Urothelium cell line (cell line): ENCODE data around the gene ELF1.

Source experiments
- DNase-seq: peaks from one replicate; pipeline ENCODE4 v3.0.0; 2011; ENCODE audit warnings: low spot score, mixed read lengths
- FAIRE-seq: peaks from 2 replicates; lab custom pipeline; 2011; peaks lifted over from hg19 to GRCh38; lab: Jason Lieb, UNC

The ELF1 gene

GRCh38 chr13:41019011-41019487 lies at the start of gene ELF1:
TSS of gene ELF1 (minus strand) at chr13:41019316. CDS start at chr13:40982054, 37,262 bp downstream.
- DNase-seq (peak; percentile 59), FAIRE-seq (no peak)

DNA sequence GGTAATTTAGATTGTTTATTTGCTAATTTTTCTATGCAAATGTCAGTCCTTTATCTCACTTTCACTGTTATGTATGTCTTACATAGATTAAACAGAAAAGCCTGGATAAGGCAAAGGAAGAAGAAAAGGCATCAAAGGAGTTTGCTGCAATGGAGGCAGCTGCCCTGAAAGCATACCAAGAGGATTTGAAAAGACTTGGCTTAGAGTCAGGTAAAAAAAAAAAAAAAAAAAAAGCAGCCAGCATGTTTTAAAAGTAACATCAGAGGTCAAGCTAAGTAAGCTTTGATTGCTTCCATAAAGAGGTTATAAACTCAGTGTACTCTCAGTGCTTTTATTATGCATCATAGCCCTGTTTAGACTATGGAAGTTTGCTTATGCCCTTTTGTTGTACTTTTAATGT lies 46.0 kb upstream of the ELF1 start:
- DNase-seq: no peak
- FAIRE-seq: no peak

GRCh38 chr13:41064493-41064892 lies 45.4 kb upstream of the ELF1 start:
- DNase-seq (no peak), FAIRE-seq (no peak)

- no peak for FAIRE-seq
- peak; percentile 45 for DNase-seq
Measured at GRCh38 chr13:41061914-41062837, 43.1 kb upstream of the ELF1 start.

DNA sequence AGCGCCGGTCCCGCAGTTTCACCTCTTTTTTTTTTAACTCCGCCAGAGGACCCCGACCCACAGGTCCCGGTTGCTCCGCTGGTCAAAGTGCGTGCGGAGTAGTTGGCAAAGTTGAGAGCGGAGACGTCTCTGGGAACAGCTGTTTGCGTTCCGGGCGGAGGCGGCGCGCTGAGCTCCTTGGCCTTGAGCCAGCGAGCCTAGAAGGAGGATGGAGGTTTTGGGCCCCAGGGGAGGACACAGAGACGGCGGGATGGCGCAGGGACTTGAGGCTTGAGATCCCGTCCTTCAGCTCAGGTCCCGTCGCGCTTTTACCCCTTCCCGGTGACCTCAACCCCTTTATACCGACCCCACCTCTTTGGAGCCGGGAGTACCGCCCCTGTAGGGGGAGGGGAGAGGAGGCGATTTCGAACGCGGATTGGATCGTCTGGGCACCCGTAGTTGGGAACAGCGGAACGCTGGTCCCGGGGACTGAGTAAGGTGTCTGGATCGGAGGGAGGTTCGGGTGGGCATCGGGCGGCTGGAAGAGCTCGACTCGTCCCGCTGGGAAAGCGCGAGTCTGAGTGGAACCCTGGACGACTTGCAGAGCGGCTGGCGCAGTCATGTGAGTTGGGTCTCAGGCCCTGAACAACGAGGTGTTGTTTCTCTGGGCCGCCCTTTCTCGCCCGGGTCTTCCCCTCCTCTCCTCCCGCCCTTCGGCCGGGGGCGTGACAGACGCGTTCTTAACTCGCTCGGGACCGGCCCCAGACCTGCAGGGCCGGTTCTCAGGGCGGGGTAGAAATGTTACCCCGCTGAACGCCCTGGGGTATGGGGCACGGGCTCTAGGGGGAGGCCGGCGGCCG lies 42.2 kb upstream of the ELF1 start, which contains the start of gene WBP4:
WBP4 (plus strand) TSS at position 435 of the 839 bp plus-strand sequence; CDS start at position 600, 165 bp downstream.
- DNase-seq (peak; percentile 82), FAIRE-seq (no peak)

- FAIRE-seq (no peak), DNase-seq (peak; percentile 57)
Measured at GRCh38 chr13:41060724-41061074, 41.6 kb upstream of the ELF1 start.

- FAIRE-seq (no peak), DNase-seq (peak; percentile 65)
Measured at GRCh38 chr13:41060082-41060723, 41.1 kb upstream of the ELF1 start.

DNA sequence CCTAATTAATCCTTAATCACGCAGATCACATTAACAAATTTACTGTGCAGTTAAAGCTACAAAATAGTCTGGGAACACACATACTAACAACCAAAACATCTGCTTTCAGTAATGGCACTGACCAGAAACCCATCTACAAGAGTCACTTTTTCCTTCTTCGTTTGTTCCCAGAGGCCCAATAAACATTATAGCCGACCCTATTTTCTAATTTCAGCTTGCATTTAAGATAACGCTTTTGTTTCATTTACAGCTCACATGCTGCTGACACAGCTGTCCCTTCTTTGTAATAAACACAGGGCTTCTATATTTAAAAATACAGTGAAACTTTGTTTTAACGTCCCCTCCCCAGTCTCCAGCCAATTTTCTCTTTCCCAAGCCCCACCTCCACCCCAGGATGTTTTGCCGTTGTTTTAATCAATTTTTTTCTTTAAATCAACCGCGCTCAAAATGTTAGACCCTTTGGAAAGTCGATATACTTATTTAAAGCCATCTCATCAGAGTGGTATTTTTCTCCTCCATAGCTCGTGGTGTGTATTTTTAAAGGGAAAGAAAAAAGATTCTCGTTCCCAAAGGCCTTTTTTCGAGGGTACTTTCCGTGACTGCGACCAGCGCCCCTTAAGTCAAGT lies 40.5 kb upstream of the ELF1 start:
- no peak for FAIRE-seq
- no peak for DNase-seq

DNA sequence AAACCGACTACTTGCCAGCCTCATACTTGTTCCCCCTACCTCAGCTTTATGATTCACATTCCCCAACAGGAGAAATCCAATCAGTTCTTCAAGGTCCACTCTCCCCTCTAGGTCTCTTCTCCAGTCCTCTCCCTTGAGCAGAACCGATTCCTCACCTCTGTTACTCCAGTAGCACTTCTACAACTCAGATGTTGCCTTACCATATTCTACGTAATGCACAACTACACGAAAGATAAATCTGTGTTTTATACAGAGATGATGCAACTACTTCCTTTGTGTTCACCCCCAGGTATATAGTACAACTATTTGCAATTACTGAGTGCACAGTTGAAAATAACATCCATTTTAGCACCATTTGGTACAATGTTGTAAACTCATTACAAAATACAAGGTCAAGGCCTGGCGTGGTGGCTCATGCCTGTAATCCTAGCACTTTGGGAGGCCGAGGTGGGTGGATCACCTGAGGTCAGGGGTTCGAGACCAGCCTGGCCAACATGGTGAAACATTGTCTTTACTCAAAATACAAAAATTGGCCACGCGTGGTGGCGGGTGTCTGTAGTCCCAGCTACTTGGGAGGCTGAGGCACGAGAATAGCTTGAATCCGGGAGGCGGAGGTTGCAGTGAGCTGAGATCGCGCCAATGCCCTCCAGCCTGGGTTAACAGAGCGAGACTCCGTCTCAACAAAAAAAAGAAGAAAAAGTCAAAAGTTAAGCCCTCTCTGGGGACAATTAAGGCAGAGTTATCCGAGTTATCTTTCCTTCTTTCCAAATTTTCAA lies 39.4 kb upstream of the ELF1 start:
- no peak for FAIRE-seq
- DNase-seq: no peak

GRCh38 chr13:41056826-41057711 lies 38.0 kb upstream of the ELF1 start:
- DNase-seq (no peak), FAIRE-seq (no peak)

DNA sequence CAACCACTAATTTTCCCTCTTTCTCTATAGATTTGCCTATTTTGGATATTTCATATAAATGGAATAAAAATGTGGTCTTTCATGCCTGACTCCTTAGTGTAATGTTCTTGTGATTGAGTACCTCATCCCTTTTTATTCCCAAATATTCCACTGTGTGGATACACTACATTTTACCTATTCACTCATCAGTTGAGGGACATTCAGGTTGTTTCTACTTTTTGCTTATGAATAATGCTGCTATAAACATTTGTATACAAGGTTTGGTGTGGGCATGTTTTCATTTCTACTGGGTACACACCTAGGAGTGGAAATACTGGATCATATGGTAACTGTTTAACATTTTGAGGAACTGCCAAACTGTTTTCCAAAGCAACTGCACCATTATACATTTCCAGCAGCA lies 37.1 kb upstream of the ELF1 start:
- no peak for FAIRE-seq

GRCh38 chr13:41054919-41055619 lies 36.0 kb upstream of the ELF1 start:
- DNase-seq: no peak
- FAIRE-seq: no peak

More for the DNA sequence above, 37.1 kb upstream of the ELF1 start:
- no peak for DNase-seq

DNA sequence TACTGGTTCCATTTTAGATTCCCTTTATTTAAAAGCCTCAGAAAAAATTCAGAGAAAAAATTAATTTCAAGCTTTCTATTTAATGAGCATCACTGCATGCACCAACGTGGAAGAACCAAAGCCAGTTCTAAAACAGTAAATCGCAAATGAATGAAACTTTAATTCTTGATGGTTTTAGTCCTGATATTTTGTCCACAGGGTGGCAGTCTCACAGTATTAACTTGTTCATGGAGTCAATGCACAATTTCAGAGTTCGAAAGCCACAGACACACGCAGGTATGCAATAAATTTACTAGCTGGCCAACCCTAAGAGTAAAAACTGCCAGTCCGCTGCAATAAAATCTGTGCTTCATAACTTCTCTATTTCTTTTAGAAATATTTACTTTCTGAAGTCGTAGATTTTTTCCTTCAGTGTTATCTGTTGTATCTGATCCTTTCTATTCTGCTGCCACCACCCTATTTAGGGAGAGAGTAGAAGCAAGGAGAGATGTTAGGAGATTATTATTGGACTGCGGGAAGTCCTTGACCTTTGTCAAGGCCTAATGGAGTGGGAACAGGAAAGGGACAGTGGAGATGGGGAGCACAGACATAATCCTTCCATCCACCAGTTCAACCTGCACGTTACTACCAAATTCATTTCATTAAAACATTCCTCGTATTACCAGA lies 35.2 kb upstream of the ELF1 start:
- FAIRE-seq (no peak), DNase-seq (peak; percentile 19)

DNA sequence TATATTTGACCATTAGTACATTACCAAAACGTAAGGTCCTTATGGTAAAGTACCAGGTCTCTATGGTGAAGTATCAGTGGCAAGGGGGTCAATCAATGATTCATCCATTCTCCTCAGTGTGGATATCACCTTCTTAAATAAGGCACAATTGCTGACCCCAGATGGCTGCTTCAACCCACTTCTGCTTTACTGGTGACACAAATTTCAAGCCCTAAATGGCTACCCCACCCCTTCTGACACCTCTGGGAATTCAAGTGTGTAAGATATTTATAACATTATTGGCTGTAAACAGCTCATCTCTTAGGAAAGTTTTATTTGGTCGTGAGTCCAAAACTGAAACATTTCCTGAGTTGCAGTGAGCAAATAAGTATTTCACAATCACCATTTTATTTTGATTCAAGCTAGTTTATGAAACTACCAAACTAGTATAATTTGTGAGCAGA lies 34.3 kb upstream of the ELF1 start:
- DNase-seq: no peak
- no peak for FAIRE-seq

DNA sequence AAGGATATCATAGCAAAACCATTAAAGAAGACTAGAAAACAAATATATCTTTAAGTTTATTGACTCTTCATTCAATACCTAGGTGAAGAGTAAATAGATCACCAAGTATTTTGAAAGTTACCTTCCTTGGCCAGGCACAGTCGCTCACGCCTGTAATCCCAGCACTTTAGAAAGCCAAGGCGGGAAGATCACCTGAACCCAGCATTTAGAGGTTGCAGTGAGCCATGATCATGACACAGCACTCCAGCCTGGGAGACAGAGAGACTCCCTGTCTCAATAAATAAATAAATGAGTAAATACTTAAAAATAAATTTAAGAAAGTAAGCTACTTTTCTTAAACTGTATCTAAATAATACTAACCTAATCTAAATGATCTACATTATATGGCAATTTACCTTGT lies 33.3 kb upstream of the ELF1 start:
- FAIRE-seq (no peak), DNase-seq (no peak)

DNA sequence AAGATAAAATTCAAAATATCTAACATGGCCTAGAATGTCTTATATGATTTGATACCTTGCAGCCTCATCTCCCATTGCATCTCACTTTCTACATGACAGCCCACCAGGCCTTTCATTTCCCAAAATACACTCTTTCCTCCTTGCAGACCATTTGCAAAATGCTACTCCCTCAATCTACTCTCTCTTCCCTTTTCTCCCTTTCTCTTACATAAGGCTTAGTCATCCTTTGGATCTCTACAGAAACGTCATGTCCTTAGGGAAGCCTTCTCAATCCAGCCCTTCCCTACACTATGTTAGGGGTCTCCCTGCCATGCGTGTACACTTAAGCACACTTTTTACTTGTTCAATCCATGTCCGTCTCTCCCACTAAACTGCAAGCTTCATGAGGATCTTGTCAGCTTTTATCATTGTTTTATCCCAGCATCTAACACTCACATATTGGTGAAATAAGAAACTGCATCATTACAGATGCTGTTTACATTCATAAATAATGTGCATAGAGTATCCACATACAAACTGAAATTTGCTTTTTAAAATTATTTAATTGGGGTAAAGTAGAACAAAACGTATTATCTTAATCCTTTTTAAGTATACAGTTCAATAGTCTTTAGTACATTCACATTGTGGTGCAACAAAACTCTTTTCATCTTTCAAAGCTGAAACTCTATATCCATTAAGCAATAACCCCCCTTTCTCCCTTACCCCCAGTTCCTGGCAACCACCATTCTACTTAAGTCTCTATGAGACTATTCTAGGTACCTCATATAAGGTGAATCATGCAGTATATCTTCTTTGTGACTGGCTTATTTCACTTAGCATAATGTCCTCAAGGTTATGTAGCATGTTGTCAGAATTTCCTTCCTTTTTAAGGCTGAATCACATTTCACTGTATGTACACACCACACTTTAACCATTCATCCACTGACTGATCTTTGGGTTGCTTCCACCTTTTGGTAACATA lies 30.6 kb upstream of the ELF1 start:
- DNase-seq: no peak
- no peak for FAIRE-seq
